ENCODE results near the gene ZNF160.

GRCh38 chr19:53130506-53130905 is 27.3 kb upstream of the ZNF160 start:
- no peak for TF ChIP-seq POLR2A (IDR thresholded peaks at IDR 0.05)
- TF ChIP-seq CTCF (IDR thresholded peaks at IDR 0.05) = no peak

Data from uterus (tissue), 2 donors.